SK-N-SH (cell line): ENCODE data around the gene PPP1R37.

Experiments
- CHD2 ChIP-seq: fragments of 150-350 bp; IDR thresholded peaks from 2 replicates; pipeline ENCODE4 v1.6.1; 2018; ENCODE audit warnings: low read length; ENCODE audit not compliant: partially characterized antibody
- CTCF ChIP-seq: fragments of 200-600 bp; sonication (generic); IDR thresholded peaks from 2 replicates; pipeline ENCODE4 v1.6.1; 2017; ENCODE audit warnings: antibody characterized with exemption, mild to moderate bottlenecking, moderate library complexity
- EP300 ChIP-seq, 2 experiments: IDR thresholded peaks; 2 replicates each; pipeline versions ENCODE4 v1.4.0 to v1.6.1; 2012; ENCODE audit warnings: borderline replicate concordance in 1 of 2, low read depth in 1 of 2, low read length in 1 of 2
- EZH2phosphoT487 ChIP-seq: fragments of 200-600 bp; sonication (generic); IDR thresholded peaks from 2 replicates; pipeline ENCODE4 v1.6.1; 2017; ENCODE audit warnings: low read depth, mixed run types, mild to moderate bottlenecking, antibody characterized with exemption, moderate library complexity, borderline replicate concordance
- GABPA ChIP-seq: IDR thresholded peaks from 2 replicates; pipeline ENCODE4 v1.4.0; 2012; ENCODE audit warnings: low read depth, mild to moderate bottlenecking
- MEF2A ChIP-seq: IDR thresholded peaks from 2 replicates; pipeline ENCODE4 v1.4.0; 2012; ENCODE audit warnings: low read depth, borderline replicate concordance
- NFIC ChIP-seq: IDR thresholded peaks from 2 replicates; pipeline ENCODE4 v1.4.0; 2012; ENCODE audit warnings: borderline replicate concordance
- POLR2AphosphoS5 ChIP-seq: IDR thresholded peaks from 2 replicates; pipeline ENCODE4 v1.6.1; 2012; ENCODE audit warnings: low read depth, low read length
- RAD21 ChIP-seq: IDR thresholded peaks from 2 replicates; pipeline ENCODE4 v1.6.1; 2012; ENCODE audit warnings: mild to moderate bottlenecking, low read length
- REST ChIP-seq: IDR thresholded peaks from 2 replicates; pipeline ENCODE4 v1.6.1; 2012; ENCODE audit warnings: mild to moderate bottlenecking, low read depth, low read length, moderate library complexity
- RXRA ChIP-seq: IDR thresholded peaks from 2 replicates; pipeline ENCODE4 v1.4.0; 2012; ENCODE audit warnings: low read depth, mild to moderate bottlenecking, borderline replicate concordance
- TEAD4 ChIP-seq: IDR thresholded peaks from 2 replicates; pipeline ENCODE4 v1.4.0; 2012; ENCODE audit warnings: mild to moderate bottlenecking, borderline replicate concordance; ENCODE audit not compliant: insufficient read depth
- TF ChIP-seq, protein P1 (sequence below): fragments of 150-350 bp; IDR thresholded peaks from 2 replicates; pipeline ENCODE4 v1.6.1; 2017; ENCODE audit warnings: antibody characterized with exemption, low read length, low read depth, borderline replicate concordance
- TF ChIP-seq, protein P2 (sequence below): IDR thresholded peaks from 2 replicates; pipeline ENCODE4 v1.4.0; 2012; ENCODE audit warnings: low read depth, borderline replicate concordance

DNA sequence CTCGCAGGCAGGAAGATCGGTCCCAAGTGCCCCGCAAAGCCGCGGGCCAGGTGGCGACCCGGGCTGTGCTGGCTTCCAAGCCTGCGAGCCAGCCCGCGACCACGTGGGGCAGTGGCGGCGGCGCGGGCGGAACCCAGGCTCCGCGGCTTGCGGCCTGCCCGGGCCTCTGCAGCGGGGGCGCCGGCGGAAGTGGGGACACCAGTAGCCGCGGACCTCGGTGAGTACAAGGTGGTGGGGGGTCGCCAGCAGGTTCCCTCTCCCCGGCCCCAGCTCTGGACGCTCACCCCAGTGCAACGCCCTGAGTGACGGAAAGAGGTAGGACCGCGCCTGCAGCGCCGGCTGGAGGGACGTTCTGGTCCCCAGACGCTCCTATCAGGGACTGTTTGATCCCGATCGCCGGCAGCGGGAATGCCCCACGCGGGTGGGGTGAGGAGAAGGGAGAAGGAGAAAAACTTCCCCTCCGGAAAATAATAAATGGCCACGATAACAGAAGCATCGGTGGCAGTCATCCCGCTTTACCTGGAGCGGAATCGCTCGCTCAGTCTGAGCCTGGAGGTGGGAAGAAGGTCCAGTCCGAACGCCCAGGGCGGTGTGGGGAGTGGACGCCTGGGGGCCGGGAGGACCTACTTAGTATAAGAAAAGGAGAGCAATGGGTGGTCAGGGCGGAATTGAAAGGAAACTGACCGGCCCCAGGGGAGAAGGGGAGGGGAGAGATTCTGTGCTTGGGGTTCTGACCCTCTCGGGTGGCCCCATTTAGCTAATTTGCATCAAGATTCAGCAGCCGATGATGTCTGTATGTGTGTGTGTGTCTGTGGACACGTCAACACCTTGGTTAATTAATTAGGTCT is 13.7 kb upstream of the PPP1R37 start, which contains the start of gene GEMIN7:
- TF ChIP-seq CTCF (no peak; the same call in 1 of the 2 replicates), RXRA (no peak), GABPA (peak; percentile 91), EP300 (IDR thresholded peaks at IDR 0.05; ENCODE audit: borderline replicate concordance in 1 of 2, low read depth in 1 of 2, low read length in 1 of 2) (0 out of 4 replicates have a peak, but pooled peaks of 1 of the 2 experiments have one; percentile 14), TEAD4 (peak; percentile 32; the same call in 1 of the 2 replicates), MEF2A (no peak), CHD2 (peak; percentile 66), NFIC (no peak; the same call in 1 of the 2 replicates), POLR2AphosphoS5 (peak; percentile 70), EZH2phosphoT487 (no peak), REST (peak; percentile 79), RAD21 (no peak)
- TF ChIP-seq, protein P1, sequence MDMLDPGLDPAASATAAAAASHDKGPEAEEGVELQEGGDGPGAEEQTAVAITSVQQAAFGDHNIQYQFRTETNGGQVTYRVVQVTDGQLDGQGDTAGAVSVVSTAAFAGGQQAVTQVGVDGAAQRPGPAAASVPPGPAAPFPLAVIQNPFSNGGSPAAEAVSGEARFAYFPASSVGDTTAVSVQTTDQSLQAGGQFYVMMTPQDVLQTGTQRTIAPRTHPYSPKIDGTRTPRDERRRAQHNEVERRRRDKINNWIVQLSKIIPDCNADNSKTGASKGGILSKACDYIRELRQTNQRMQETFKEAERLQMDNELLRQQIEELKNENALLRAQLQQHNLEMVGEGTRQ: no peak
- TF ChIP-seq, protein P2, sequence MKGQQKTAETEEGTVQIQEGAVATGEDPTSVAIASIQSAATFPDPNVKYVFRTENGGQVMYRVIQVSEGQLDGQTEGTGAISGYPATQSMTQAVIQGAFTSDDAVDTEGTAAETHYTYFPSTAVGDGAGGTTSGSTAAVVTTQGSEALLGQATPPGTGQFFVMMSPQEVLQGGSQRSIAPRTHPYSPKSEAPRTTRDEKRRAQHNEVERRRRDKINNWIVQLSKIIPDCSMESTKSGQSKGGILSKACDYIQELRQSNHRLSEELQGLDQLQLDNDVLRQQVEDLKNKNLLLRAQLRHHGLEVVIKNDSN: peak; percentile 89
